ENCODE results near the gene LIPA.
"Not testable (repeated sequence)": the region's sequence is repeated elsewhere in the genome, so short reads cannot be mapped to it uniquely, and the experiment has no call there.

Gene LIPA

GRCh38 chr10:89173075-89173474 is 78.5 kb downstream of the LIPA start:
- POLR2A ChIA-PET: no interaction called here
- DNase-seq (ENCODE audit: low read depth, low spot score): no peak
- CTCF ChIA-PET: interaction anchor here (0.8 to 2.2 kb wide), 4 partner anchors 11 to 41 kb away, joined by 3 to 6 read pairs (median 4); no protein-coding TSS in a partner anchor
- TF ChIP-seq, protein P1, sequence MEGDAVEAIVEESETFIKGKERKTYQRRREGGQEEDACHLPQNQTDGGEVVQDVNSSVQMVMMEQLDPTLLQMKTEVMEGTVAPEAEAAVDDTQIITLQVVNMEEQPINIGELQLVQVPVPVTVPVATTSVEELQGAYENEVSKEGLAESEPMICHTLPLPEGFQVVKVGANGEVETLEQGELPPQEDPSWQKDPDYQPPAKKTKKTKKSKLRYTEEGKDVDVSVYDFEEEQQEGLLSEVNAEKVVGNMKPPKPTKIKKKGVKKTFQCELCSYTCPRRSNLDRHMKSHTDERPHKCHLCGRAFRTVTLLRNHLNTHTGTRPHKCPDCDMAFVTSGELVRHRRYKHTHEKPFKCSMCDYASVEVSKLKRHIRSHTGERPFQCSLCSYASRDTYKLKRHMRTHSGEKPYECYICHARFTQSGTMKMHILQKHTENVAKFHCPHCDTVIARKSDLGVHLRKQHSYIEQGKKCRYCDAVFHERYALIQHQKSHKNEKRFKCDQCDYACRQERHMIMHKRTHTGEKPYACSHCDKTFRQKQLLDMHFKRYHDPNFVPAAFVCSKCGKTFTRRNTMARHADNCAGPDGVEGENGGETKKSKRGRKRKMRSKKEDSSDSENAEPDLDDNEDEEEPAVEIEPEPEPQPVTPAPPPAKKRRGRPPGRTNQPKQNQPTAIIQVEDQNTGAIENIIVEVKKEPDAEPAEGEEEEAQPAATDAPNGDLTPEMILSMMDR (IDR thresholded peaks at IDR 0.05; ENCODE audit: insufficient read depth, low read length, missing control alignments): no peak
- H3K4me3 ChIP-seq (ENCODE audit: low read depth, low read length): no peak overlapping the region

DNA sequence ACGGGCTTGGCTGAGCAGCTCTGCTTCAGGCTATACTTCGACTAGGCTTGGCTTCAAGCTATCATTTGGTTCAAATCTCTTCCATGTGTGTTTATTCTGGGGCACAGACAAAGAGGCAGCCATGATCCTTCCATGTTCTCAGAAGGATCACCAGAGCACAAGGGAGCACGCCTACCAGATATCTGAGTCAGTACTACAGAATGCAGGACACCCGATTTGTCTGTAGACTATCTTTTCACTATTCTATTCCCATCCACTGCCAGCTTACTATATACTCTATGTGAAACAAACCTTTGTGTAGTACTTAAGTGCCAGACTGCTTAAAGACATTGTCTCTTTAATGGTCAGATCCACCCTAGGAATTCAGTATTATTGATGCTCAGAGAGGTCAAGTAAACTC is 79.6 kb downstream of the LIPA start:
- DNase-seq (ENCODE audit: low read depth, low spot score): no peak
- ChIA-PET POLR2A (no interaction called here), CTCF (interaction anchor here (0.8 kb wide), 2 partner anchors 11 to 45 kb away, joined by 3 to 4 read pairs; no protein-coding TSS in a partner anchor)
- TF ChIP-seq, protein P1 (IDR thresholded peaks at IDR 0.05; ENCODE audit: insufficient read depth, low read length, missing control alignments): no peak
- no peak overlapping the region for H3K4me3 ChIP-seq (ENCODE audit: low read depth, low read length)

- ChIA-PET POLR2A (no interaction called here), CTCF (interaction anchor here (0.8 kb wide), 1 partner anchor 46 kb away, joined by 4 read pairs; no protein-coding TSS in a partner anchor)
- no peak overlapping the region for H3K4me3 ChIP-seq (ENCODE audit: low read depth, low read length)
- TF ChIP-seq, protein P1 (IDR thresholded peaks at IDR 0.05; ENCODE audit: insufficient read depth, low read length, missing control alignments): no peak
- DNase-seq (ENCODE audit: low read depth, low spot score): no peak
Measured at GRCh38 chr10:89171263-89171872, 80.2 kb downstream of the LIPA start.

GRCh38 chr10:89168354-89168900 is 83.1 kb downstream of the LIPA start:
- DNase-seq (ENCODE audit: low read depth, low spot score); POLR2A ChIA-PET; H3K4me3 ChIP-seq (ENCODE audit: low read depth, low read length): not testable (repeated sequence)
- CTCF ChIA-PET: interaction anchor here (2.1 kb wide), 1 partner anchor 139 kb away, joined by 6 read pairs; no protein-coding TSS in a partner anchor

DNA sequence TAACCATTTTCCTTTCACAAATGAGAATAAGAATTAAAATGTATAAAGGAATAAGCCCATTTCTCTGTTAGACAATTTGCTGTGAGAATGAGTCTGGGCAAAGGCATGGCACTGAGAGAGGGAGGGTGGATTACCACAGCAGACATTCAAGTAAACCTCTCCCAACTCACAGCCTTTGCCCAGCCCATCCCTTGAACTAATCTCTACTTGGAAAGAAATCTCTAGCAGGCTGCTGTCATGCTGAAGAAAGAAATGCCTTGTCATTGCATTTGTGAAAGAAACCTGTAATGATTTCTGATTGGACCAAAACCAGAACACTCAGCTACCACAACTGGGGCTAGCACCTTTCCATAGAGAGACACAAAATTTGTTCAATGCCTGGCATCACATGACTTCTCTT is 83.7 kb downstream of the LIPA start:
- no peak overlapping the region for H3K4me3 ChIP-seq (ENCODE audit: low read depth, low read length)
- TF ChIP-seq, protein P1 (IDR thresholded peaks at IDR 0.05; ENCODE audit: insufficient read depth, low read length, missing control alignments): no peak
- CTCF ChIA-PET: interaction anchor here (2.1 kb wide), 1 partner anchor 138 kb away, joined by 6 read pairs; no protein-coding TSS in a partner anchor
- POLR2A ChIA-PET: no interaction called here
- DNase-seq (ENCODE audit: low read depth, low spot score): no peak

DNA sequence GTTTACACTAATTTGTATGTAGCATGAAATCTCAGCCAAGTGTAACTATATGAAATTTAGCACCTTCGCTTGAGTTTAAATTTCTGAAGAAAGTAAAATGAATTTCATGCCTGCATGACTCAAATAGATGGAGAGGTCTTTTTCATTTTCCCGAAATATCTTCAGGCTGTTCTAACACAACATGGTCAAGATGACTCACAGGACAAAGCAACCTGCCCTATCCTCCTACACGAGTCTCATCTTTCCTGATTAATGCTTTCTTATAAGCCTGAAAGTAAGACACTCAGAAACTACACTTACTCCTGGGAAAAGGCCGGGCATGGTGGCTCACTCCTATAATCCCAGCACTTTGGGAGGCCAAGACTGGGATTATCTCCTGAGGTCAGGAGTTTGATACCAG is 85.7 kb downstream of the LIPA start:
- ChIA-PET POLR2A (no interaction called here), CTCF (no interaction called here)
- H3K4me3 ChIP-seq (ENCODE audit: low read depth, low read length): no peak overlapping the region
- TF ChIP-seq, protein P1 (IDR thresholded peaks at IDR 0.05; ENCODE audit: insufficient read depth, low read length, missing control alignments): no peak
- no peak for DNase-seq (ENCODE audit: low read depth, low spot score)
